GM19452 (cell line): ENCODE results near the gene SULT1C4.
"Not testable (repeated sequence)": the region's sequence is repeated elsewhere in the genome, so short reads cannot be mapped to it uniquely, and the experiment has no call there.

Source experiments
- ATAC-seq: cut with Tn5 transposase; IDR thresholded peaks from one replicate; pipeline ENCODE4 v1.9.1; 2021; ENCODE audit not compliant: unreplicated experiment

The SULT1C4 gene

GRCh38 chr2:108412995-108413710 lies 35.4 kb downstream of the SULT1C4 start:
- no peak for ATAC-seq

- no peak for ATAC-seq
These were observed 35.9 kb downstream of the SULT1C4 start for GRCh38 chr2:108413711-108414095.

GRCh38 chr2:108414256-108414876 lies 36.6 kb downstream of the SULT1C4 start:
- no peak for ATAC-seq

- ATAC-seq, result no peak
These were observed 37.2 kb downstream of the SULT1C4 start for GRCh38 chr2:108414945-108415344.

- ATAC-seq, result no peak
These were observed 39.5 kb downstream of the SULT1C4 start for GRCh38 chr2:108417254-108417653.

- ATAC-seq, result no peak
These were observed 40.7 kb downstream of the SULT1C4 start for GRCh38 chr2:108418416-108418815.

GRCh38 chr2:108423067-108423466 lies 45.3 kb downstream of the SULT1C4 start:
- no peak for ATAC-seq

- no peak for ATAC-seq
These were observed 45.9 kb downstream of the SULT1C4 start for GRCh38 chr2:108423502-108424251.

GRCh38 chr2:108428286-108429009 lies 50.7 kb downstream of the SULT1C4 start:
- ATAC-seq, result no peak

GRCh38 chr2:108435578-108435977 lies 57.8 kb downstream of the SULT1C4 start:
- not testable (repeated sequence) for ATAC-seq

GRCh38 chr2:108436976-108437375 lies 59.2 kb downstream of the SULT1C4 start:
- ATAC-seq, result no peak
